ENCODE results near the gene SORCS2.

SORCS2 gene

DNA sequence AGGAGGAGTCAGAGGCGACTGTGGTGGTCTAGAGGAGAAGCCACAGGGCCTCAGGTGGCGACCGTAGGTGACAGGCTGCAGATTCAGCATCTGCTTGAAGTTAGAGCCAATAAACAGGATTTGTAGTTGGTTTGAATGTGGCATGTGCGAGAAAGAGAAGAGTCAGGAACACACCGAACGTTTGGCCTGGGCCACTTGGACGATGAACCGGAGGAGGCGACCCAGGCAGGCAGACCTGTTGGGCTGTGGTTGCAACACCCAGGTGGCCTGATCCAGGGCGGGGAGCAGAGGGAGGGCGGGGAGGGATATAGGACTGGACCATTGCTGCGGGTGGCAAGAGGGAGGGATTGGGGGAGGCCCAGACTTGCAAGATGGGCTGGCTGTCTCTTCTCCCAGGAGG, 252.4 kb downstream of the SORCS2 start:
- Histone ChIP-seq H3K27ac (ENCODE audit: extremely low read depth, low read depth, low read length) (no peak overlapping the region), H3K4me1 (ENCODE audit: control insufficient read depth, insufficient read depth, low read length) (no peaks in the 10 kb centered on the region), H3K9me3 (ENCODE audit: control insufficient read depth, insufficient read depth, low read depth, low read length) (no peaks in the 10 kb centered on the region), H3K4me3 (ENCODE audit: low read depth, low read length) (no peak overlapping the region), H3K36me3 (ENCODE audit: control insufficient read depth in 2 of 2, insufficient read depth in 1 of 2, low read length in 2 of 2) (no peaks in the 10 kb centered on the region)
- TF ChIP-seq GLIS2 (tag by site-specific recombination; IDR thresholded peaks at IDR 0.05) (no peak), ZNF274 (IDR thresholded peaks at IDR 0.05; ENCODE audit: low read length) (no peak), ZNF274 (tag by site-specific recombination; IDR thresholded peaks at IDR 0.05; ENCODE audit: borderline replicate concordance) (no peak), ZNF558 (tag by site-specific recombination; IDR thresholded peaks at IDR 0.05) (no peak), ZNF121 (tag by site-specific recombination; IDR thresholded peaks at IDR 0.05) (no peak), KLF1 (tag by site-specific recombination; IDR thresholded peaks at IDR 0.05) (no peak), ZNF211 (tag by site-specific recombination; IDR thresholded peaks at IDR 0.05; ENCODE audit: low read depth) (no peak), SETDB1 (IDR thresholded peaks at IDR 0.05; ENCODE audit: insufficient read length, low read length) (no peak), ZNF223 (tag by site-specific recombination; IDR thresholded peaks at IDR 0.05) (no peak), MEIS1 (CRISPR knock-in tag; IDR thresholded peaks at IDR 0.05; ENCODE audit: borderline replicate concordance) (no peak), ZBTB17 (tag by site-specific recombination; IDR thresholded peaks at IDR 0.05) (no peak), ZSCAN30 (tag by site-specific recombination; IDR thresholded peaks at IDR 0.05) (no peak), PRDM1 (tag by site-specific recombination; IDR thresholded peaks at IDR 0.05) (no peak)
- TF ChIP-seq, protein P1, sequence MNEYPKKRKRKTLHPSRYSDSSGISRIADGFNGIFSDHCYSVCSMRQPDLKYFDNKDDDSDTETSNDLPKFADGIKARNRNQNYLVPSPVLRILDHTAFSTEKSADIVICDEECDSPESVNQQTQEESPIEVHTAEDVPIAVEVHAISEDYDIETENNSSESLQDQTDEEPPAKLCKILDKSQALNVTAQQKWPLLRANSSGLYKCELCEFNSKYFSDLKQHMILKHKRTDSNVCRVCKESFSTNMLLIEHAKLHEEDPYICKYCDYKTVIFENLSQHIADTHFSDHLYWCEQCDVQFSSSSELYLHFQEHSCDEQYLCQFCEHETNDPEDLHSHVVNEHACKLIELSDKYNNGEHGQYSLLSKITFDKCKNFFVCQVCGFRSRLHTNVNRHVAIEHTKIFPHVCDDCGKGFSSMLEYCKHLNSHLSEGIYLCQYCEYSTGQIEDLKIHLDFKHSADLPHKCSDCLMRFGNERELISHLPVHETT (tag by site-specific recombination; IDR thresholded peaks at IDR 0.05) = no peak
- TF ChIP-seq, protein P2, sequence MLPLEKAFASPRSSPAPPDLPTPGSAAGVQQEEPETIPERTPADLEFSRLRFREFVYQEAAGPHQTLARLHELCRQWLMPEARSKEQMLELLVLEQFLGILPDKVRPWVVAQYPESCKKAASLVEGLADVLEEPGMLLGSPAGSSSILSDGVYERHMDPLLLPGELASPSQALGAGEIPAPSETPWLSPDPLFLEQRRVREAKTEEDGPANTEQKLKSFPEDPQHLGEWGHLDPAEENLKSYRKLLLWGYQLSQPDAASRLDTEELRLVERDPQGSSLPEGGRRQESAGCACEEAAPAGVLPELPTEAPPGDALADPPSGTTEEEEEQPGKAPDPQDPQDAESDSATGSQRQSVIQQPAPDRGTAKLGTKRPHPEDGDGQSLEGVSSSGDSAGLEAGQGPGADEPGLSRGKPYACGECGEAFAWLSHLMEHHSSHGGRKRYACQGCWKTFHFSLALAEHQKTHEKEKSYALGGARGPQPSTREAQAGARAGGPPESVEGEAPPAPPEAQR (tag by site-specific recombination; IDR thresholded peaks at IDR 0.05) = no peak
- POLR2A ChIA-PET = no interaction called here
- CTCF ChIA-PET = no interaction called here

DNA sequence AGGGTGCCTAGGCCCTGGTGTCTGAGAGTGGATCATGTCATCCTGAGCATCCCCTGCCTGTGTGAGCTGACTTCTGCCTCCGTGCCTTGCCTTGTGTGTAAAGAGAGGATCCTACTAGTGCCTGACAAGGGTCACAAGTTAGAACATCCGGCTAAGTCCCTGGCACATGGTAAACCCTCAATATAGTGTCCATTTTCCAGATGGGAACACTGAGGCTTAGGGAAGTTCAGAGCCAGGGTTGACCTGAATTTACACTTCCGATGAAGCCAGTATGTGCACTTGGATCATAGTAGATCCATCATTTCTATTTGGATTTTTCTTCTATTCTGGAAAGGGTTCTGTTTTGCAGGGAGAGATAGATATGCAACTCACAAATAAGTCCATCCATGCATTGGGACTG, 254.9 kb downstream of the SORCS2 start:
- ChIA-PET CTCF (no interaction called here), POLR2A (no interaction called here)
- Histone ChIP-seq H3K4me1 (ENCODE audit: control insufficient read depth, insufficient read depth, low read length) (no peaks in the 10 kb centered on the region), H3K4me3 (ENCODE audit: low read depth, low read length) (no peak overlapping the region), H3K36me3 (ENCODE audit: control insufficient read depth in 2 of 2, insufficient read depth in 1 of 2, low read length in 2 of 2) (no peaks in the 10 kb centered on the region), H3K27ac (ENCODE audit: extremely low read depth, low read depth, low read length) (no peak overlapping the region), H3K9me3 (ENCODE audit: control insufficient read depth, insufficient read depth, low read depth, low read length) (no peaks in the 10 kb centered on the region)
- TF ChIP-seq, protein P3, sequence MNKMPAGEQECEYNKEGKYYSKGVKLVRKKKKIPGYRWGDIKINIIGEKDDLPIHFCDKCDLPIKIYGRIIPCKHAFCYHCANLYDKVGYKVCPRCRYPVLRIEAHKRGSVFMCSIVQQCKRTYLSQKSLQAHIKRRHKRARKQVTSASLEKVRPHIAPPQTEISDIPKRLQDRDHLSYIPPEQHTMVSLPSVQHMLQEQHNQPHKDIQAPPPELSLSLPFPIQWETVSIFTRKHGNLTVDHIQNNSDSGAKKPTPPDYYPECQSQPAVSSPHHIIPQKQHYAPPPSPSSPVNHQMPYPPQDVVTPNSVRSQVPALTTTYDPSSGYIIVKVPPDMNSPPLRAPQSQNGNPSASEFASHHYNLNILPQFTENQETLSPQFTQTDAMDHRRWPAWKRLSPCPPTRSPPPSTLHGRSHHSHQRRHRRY (tag by site-specific recombination; IDR thresholded peaks at IDR 0.05) = no peak
- no peak for TF ChIP-seq ZNF132 (tag by site-specific recombination; IDR thresholded peaks at IDR 0.05; ENCODE audit: borderline replicate concordance)
- TF ChIP-seq, protein P4, sequence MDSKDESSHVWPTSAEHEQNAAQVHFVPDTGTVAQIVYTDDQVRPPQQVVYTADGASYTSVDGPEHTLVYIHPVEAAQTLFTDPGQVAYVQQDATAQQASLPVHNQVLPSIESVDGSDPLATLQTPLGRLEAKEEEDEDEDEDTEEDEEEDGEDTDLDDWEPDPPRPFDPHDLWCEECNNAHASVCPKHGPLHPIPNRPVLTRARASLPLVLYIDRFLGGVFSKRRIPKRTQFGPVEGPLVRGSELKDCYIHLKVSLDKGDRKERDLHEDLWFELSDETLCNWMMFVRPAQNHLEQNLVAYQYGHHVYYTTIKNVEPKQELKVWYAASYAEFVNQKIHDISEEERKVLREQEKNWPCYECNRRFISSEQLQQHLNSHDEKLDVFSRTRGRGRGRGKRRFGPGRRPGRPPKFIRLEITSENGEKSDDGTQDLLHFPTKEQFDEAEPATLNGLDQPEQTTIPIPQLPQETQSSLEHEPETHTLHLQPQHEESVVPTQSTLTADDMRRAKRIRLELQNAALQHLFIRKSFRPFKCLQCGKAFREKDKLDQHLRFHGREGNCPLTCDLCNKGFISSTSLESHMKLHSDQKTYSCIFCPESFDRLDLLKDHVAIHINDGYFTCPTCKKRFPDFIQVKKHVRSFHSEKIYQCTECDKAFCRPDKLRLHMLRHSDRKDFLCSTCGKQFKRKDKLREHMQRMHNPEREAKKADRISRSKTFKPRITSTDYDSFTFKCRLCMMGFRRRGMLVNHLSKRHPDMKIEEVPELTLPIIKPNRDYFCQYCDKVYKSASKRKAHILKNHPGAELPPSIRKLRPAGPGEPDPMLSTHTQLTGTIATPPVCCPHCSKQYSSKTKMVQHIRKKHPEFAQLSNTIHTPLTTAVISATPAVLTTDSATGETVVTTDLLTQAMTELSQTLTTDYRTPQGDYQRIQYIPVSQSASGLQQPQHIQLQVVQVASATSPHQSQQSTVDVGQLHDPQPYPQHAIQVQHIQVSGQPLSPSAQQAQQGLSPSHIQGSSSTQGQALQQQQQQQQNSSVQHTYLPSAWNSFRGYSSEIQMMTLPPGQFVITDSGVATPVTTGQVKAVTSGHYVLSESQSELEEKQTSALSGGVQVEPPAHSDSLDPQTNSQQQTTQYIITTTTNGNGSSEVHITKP (tag by site-specific recombination; IDR thresholded peaks at IDR 0.05) = no peak
- no peak for TF ChIP-seq ZNF366 (tag by site-specific recombination; conservative IDR thresholded peaks at IDR 0.05)
- TF ChIP-seq ZBTB1 (tag by site-specific recombination; IDR thresholded peaks at IDR 0.05) = no peak
- no peak for TF ChIP-seq ZBTB7A (tag by site-specific recombination; IDR thresholded peaks at IDR 0.05; ENCODE audit: low read depth)
- TF ChIP-seq ZNF394 (tag by site-specific recombination; IDR thresholded peaks at IDR 0.05; ENCODE audit: borderline replicate concordance) = no peak
- TF ChIP-seq KLF8 (tag by site-specific recombination; IDR thresholded peaks at IDR 0.05) = no peak
- TF ChIP-seq ZNF521 (tag by site-specific recombination; IDR thresholded peaks at IDR 0.05) = no peak
- TF ChIP-seq ZNF747 (tag by site-specific recombination; IDR thresholded peaks at IDR 0.05) = no peak
- TF ChIP-seq ZNF707 (tag by site-specific recombination; IDR thresholded peaks at IDR 0.05) = no peak
- TF ChIP-seq, protein P5, sequence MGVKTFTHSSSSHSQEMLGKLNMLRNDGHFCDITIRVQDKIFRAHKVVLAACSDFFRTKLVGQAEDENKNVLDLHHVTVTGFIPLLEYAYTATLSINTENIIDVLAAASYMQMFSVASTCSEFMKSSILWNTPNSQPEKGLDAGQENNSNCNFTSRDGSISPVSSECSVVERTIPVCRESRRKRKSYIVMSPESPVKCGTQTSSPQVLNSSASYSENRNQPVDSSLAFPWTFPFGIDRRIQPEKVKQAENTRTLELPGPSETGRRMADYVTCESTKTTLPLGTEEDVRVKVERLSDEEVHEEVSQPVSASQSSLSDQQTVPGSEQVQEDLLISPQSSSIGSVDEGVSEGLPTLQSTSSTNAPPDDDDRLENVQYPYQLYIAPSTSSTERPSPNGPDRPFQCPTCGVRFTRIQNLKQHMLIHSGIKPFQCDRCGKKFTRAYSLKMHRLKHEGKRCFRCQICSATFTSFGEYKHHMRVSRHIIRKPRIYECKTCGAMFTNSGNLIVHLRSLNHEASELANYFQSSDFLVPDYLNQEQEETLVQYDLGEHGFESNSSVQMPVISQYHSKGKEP (tag by site-specific recombination; IDR thresholded peaks at IDR 0.05) = no peak
- TF ChIP-seq ZNF571 (tag by site-specific recombination; IDR thresholded peaks at IDR 0.05) = no peak
- no peak for TF ChIP-seq ZNF112 (tag by site-specific recombination; IDR thresholded peaks at IDR 0.05)

All from HEK293 (cell line).